WTC11 (cell line): ENCODE data around the gene ROMO1.

Experiments
- ATF1 ChIP-seq: sonication (generic); formaldehyde crosslinking; IDR thresholded peaks from 2 replicates; pipeline ENCODE4 v1.8.1; 2023; ENCODE audit warnings: mild to moderate bottlenecking, moderate library complexity, missing genetic modification reagents
- EMX1 ChIP-seq: fragments of 250-450 bp; sonication (Bioruptor Pico); IDR thresholded peaks from 2 replicates; pipeline ENCODE4 v1.8.0; 2021; ENCODE audit warnings: mild to moderate bottlenecking
- FOXP1 ChIP-seq: sonication (generic); formaldehyde crosslinking; IDR thresholded peaks from 2 replicates; pipeline ENCODE4 v1.8.0; 2022; ENCODE audit warnings: missing genetic modification reagents, mild to moderate bottlenecking, moderate library complexity, borderline replicate concordance
- SMAD3 ChIP-seq: sonication (generic); formaldehyde crosslinking; IDR thresholded peaks from 2 replicates; pipeline ENCODE4 v1.8.0; 2022; ENCODE audit warnings: missing genetic modification reagents, mild to moderate bottlenecking, borderline replicate concordance
- TCF7 ChIP-seq: sonication (generic); formaldehyde crosslinking; IDR thresholded peaks from 2 replicates; pipeline ENCODE4 v1.8.0; 2022; ENCODE audit warnings: mild to moderate bottlenecking, low read depth, missing genetic modification reagents, moderate library complexity
- TF ChIP-seq, protein P1 (sequence below): fragments of 200-600 bp; IDR thresholded peaks from 2 replicates; pipeline ENCODE4 v1.8.0; 2022; ENCODE audit warnings: antibody characterized with exemption
- TF ChIP-seq, protein P2 (sequence below): sonication (generic); formaldehyde crosslinking; IDR thresholded peaks from 2 replicates; pipeline ENCODE4 v1.8.1; 2022; ENCODE audit warnings: missing genetic modification reagents, borderline replicate concordance

DNA sequence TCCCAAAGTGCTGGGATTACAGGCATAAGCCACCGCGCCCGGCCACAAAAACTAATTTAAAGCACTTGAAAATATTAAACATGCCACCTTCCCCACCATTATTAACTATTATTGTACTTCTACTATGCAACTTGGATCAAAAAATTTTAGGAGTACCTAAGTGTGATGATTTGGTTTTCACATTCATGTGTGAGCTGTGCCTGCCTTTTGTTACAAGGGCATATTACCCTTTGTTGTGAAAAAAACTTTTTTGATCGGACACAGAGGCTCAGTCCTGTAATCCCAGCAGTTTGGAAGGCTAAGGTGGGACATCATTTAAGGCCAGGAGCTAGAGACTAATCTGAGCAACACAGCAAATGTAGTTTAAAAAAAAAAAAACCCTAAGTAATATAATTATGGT, 17.1 kb downstream of the ROMO1 start:
- TF ChIP-seq ATF1 (CRISPR knock-in tag) (no peak), EMX1 (CRISPR knock-in tag) (no peak), FOXP1 (no peak), TCF7 (CRISPR knock-in tag) (no peak), SMAD3 (CRISPR knock-in tag) (no peak)
- TF ChIP-seq, protein P1, sequence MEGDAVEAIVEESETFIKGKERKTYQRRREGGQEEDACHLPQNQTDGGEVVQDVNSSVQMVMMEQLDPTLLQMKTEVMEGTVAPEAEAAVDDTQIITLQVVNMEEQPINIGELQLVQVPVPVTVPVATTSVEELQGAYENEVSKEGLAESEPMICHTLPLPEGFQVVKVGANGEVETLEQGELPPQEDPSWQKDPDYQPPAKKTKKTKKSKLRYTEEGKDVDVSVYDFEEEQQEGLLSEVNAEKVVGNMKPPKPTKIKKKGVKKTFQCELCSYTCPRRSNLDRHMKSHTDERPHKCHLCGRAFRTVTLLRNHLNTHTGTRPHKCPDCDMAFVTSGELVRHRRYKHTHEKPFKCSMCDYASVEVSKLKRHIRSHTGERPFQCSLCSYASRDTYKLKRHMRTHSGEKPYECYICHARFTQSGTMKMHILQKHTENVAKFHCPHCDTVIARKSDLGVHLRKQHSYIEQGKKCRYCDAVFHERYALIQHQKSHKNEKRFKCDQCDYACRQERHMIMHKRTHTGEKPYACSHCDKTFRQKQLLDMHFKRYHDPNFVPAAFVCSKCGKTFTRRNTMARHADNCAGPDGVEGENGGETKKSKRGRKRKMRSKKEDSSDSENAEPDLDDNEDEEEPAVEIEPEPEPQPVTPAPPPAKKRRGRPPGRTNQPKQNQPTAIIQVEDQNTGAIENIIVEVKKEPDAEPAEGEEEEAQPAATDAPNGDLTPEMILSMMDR: no peak
- TF ChIP-seq, protein P2, sequence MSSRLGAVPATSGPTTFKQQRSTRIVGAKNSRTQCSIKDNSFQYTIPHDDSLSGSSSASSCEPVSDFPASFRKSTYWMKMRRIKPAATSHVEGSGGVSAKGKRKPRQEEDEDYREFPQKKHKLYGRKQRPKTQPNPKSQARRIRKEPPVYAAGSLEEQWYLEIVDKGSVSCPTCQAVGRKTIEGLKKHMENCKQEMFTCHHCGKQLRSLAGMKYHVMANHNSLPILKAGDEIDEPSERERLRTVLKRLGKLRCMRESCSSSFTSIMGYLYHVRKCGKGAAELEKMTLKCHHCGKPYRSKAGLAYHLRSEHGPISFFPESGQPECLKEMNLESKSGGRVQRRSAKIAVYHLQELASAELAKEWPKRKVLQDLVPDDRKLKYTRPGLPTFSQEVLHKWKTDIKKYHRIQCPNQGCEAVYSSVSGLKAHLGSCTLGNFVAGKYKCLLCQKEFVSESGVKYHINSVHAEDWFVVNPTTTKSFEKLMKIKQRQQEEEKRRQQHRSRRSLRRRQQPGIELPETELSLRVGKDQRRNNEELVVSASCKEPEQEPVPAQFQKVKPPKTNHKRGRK (CRISPR knock-in tag): no peak
